GM21423 (cell line): ENCODE results near the gene RASSF5.
"Not testable (repeated sequence)": the region's sequence is repeated elsewhere in the genome, so short reads cannot be mapped to it uniquely, and the experiment has no call there.

Experiments
- ATAC-seq: cut with Tn5 transposase; IDR thresholded peaks from one replicate; pipeline ENCODE4 v1.9.1; 2021; ENCODE audit warnings: mild to moderate bottlenecking, moderate library complexity; ENCODE audit not compliant: unreplicated experiment

The RASSF5 gene

DNA sequence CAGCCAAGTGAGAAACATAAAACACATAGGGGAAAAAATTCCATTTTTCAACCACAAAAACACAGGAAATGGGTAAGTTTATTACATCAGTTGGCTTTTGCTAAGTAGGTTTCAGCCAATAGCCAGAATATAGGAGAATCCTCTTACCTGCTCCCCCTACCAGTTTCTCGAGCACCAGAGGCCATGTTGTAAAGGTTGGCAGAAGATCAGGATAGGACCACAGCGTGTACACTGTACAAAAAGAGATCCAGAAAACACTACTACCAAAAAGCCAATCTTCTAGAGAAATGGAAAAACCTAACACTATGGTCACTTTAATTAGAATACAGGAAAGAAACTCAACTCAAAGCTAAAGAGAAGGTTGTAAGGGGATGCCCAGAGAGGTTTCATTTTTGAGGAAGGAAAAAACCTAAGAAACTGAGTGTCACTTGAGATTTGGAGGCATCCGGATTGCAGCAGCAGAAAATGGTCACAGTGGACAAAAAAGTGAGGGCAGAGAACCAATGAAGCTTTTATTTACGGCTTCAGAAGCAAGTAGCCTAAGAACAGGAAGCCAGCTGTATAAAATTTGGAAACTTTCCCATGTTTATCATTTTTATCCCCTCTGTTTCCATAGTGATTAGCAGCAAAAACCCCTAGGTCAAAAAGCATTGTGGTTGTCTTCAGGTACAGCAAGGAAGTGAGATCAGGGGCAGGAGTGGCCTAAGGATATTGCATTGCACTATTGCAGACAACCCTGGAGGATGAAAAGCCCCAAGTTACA lies 102.1 kb downstream of the RASSF5 start:
- ATAC-seq = no peak

DNA sequence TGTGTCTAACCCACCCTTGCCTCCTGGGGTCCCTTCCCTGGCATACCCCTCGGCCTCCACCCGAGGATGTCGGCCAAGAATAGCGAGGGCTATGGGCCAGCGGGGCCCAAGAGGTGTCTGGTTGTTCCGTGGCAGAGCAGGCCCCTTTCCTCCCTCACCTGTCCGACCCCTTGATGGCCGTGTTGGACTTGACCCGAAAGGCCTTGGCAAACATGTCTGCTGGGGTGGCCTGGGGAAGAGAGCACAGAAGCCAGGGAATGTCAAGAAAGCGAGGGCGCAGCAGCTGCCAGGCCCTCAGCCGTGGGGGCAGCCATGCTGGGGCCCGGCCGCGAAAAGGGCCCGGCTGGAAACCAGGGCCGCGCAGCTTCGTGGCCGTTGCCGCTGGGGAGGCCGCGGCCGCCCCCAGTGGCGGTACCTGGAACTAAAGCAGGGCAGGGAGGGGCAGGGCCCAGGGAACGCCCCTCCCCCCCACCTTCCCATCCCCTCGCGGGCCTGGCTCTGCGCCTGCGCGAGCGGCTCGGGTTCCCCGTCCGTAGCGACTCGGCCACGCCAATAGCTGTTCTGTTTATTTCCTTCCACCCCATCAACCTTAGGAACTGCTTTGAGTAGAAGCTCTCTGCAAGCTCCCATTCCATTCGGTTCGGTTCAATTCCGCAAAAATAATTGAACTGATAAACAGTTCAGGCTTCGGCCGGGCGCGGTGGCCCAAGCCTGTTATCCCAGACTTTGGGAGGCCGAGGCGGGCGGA lies 105.0 kb downstream of the RASSF5 start, which contains the start of gene EIF2D:
Gene EIF2D, minus strand, starts transcription at position 337 of the 748 bp plus-strand sequence. Its CDS starts 123 bp downstream, at position 214.
- ATAC-seq = peak; percentile 87

DNA sequence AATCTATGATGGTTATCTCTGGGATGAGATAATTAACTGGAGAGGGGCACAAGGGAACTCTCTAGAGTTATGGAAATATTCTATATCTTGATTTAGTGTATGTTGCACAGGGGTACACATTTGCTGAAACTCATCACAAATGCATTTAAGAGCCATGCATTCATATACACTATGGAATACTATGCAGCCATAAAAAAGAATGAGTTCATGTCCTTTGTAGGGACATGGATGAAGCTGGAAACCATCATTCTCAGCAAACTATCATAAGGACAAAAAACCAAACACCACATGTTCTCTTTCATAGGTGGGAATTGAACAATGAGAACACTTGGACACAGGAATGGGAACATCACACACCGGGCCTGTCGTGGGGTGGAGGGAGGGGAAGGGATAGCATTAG lies 119.1 kb downstream of the RASSF5 start:
- ATAC-seq = not testable (repeated sequence)

DNA sequence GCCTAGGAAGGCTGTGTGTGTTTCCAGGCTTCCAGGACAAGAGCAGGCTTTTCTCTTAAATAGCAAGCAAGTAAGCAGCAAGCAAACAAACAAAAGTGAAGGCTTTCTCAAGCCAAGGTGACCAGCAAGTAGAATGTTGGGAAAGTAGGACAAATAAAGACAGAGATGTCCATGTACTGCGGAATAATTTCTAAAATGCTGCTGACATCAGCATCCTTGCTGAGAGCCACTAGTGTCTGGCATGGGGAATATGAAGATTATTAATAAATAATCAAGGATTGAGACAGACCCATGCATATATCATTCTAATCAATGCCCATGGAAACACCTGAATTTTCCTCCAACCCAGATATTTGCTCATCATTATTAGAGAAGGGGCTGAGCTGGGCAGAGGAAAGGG lies 121.6 kb downstream of the RASSF5 start:
- no peak for ATAC-seq

- no peak for ATAC-seq
Observed at GRCh38 chr1:206631085-206631509, 123.8 kb downstream of the RASSF5 start.

GRCh38 chr1:206633708-206634121 lies 126.4 kb downstream of the RASSF5 start:
- ATAC-seq = no peak

GRCh38 chr1:206634365-206635079 lies 127.2 kb downstream of the RASSF5 start:
- no peak for ATAC-seq

GRCh38 chr1:206635080-206635977 lies 128.0 kb downstream of the RASSF5 start, which contains the start of gene DYRK3:
DYRK3 (plus strand) TSS chr1:206635536; CDS start chr1:206635704, 168 bp downstream.
- peak; percentile 85 for ATAC-seq

GRCh38 chr1:206635978-206636345 lies 128.6 kb downstream of the RASSF5 start:
- ATAC-seq = no peak

- ATAC-seq = no peak
Observed at GRCh38 chr1:206636671-206637070, 129.3 kb downstream of the RASSF5 start.

GRCh38 chr1:206637605-206638004 lies 130.3 kb downstream of the RASSF5 start:
- ATAC-seq = no peak
